Activated B cell treated with CpG ODN at 0.5 μM for 24 hours (primary cell): ENCODE data around the gene IFNL1. TPM values are rescaled to one million over a fixed set of nuclear protein-coding genes. Genes with fewer than 3 reads are reported as not detected.
"Not testable (repeated sequence)": the region's sequence is repeated elsewhere in the genome, so short reads cannot be mapped to it uniquely, and the experiment has no call there.

Experiments used
- ATAC-seq: fragments of 200-7000 bp; cut with Tn5 transposase; one replicate; pipeline ENCODE4 v1.10.0; 2021; ENCODE audit warnings: low read depth, mild to moderate bottlenecking, moderate library complexity
- CTCF ChIA-PET: fragments of 350-600 bp; sonication (Branson Sonifier 250); formaldehyde crosslinking; loops from one replicate; lab custom pipeline; 2021; ENCODE audit warnings: antibody characterized with exemption; lab: Charles Lee
- POLR2A ChIA-PET: fragments of 350-600 bp; sonication (Branson Sonifier 250); formaldehyde crosslinking; loops from one replicate; lab custom pipeline; 2021; ENCODE audit warnings: antibody characterized with exemption; lab: Charles Lee
- DNase-seq: peaks from one replicate; pipeline ENCODE4 v3.0.0; 2022
- H3K27ac Mint-ChIP-seq: one replicate; pipeline ENCODE4 v1.8.0; 2020; ENCODE audit warnings: mixed read lengths
- H3K27me3 Mint-ChIP-seq: one replicate; pipeline ENCODE4 v1.8.0; 2021; ENCODE audit warnings: mixed read lengths
- H3K36me3 Mint-ChIP-seq: one replicate; pipeline ENCODE4 v1.8.0; 2021; ENCODE audit warnings: low read depth, mixed read lengths
- H3K4me1 Mint-ChIP-seq: one replicate; pipeline ENCODE4 v1.8.0; 2021; ENCODE audit warnings: mixed read lengths
- H3K4me3 Mint-ChIP-seq: one replicate; pipeline ENCODE4 v1.8.0; 2020; ENCODE audit warnings: mild to moderate bottlenecking, mixed read lengths
- H3K9me3 Mint-ChIP-seq: one replicate; pipeline ENCODE4 v1.8.0; 2020; ENCODE audit warnings: mixed read lengths
- intact Hi-C: fragments of 100-400 bp; cut with micrococcal nuclease; formaldehyde crosslinking; loops from one replicate; pipeline ENCODE4 v1.15.1; 2024
- total RNA-seq: library from RNA; stranded (reverse); gene quantifications from 2 replicates; pipeline ENCODE4 v1.2.3, GENCODE V29; 2022
- TF ChIP-seq, protein P1 (sequence below): fragments of 200-600 bp; IDR thresholded peaks from one replicate; pipeline ENCODE4 v1.8.0; 2022; ENCODE audit warnings: antibody characterized with exemption, mild to moderate bottlenecking

Gene IFNL1
- total RNA-seq, 1 donor from 2014 or later = not detected

DNA sequence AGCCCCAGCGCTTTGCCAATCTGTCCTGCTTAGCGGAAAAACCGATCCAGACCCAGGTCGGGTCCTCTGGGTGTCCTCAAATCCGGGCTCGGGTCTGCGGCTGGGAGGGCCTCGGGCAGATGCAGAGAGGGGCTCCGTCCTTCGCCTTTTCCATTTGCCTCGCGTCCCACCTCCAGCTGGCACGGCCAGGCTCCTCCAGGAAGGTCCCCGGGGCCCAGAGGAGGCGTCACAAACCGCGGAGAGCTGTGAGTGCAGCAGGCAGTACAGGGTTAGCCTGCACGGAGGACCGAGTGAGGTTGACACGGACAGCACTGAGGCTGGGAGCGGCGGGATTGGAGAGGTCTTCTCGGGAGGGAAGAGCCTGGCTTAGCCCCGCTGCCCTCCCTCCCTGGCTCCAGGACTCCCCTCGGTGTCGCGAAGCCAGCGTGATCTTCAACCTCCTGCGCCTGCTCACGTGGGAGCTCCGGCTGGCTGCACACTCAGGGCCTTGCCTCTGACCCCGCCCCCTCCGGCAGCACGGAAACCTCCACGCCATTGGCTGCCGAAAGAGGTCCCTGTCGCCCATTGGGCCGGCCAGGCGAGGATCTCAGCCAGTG lies 30.8 kb upstream of the IFNL1 start:
- H3K27me3 Mint-ChIP-seq = peaks cover 39% of the 10 kb centered on the region
- H3K4me3 Mint-ChIP-seq = no peak overlapping the region
- H3K9me3 Mint-ChIP-seq = no peaks in the 10 kb centered on the region
- TF ChIP-seq, protein P1, sequence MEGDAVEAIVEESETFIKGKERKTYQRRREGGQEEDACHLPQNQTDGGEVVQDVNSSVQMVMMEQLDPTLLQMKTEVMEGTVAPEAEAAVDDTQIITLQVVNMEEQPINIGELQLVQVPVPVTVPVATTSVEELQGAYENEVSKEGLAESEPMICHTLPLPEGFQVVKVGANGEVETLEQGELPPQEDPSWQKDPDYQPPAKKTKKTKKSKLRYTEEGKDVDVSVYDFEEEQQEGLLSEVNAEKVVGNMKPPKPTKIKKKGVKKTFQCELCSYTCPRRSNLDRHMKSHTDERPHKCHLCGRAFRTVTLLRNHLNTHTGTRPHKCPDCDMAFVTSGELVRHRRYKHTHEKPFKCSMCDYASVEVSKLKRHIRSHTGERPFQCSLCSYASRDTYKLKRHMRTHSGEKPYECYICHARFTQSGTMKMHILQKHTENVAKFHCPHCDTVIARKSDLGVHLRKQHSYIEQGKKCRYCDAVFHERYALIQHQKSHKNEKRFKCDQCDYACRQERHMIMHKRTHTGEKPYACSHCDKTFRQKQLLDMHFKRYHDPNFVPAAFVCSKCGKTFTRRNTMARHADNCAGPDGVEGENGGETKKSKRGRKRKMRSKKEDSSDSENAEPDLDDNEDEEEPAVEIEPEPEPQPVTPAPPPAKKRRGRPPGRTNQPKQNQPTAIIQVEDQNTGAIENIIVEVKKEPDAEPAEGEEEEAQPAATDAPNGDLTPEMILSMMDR = no peak
- DNase-seq (no peak), ATAC-seq (no peak)
- no peaks in the 10 kb centered on the region for H3K36me3 Mint-ChIP-seq
- ChIA-PET POLR2A (no interaction called here), CTCF (no interaction called here)
- intact Hi-C loops = no loop called here
- no peak overlapping the region for H3K27ac Mint-ChIP-seq
- H3K4me1 Mint-ChIP-seq = no peaks in the 10 kb centered on the region

DNA sequence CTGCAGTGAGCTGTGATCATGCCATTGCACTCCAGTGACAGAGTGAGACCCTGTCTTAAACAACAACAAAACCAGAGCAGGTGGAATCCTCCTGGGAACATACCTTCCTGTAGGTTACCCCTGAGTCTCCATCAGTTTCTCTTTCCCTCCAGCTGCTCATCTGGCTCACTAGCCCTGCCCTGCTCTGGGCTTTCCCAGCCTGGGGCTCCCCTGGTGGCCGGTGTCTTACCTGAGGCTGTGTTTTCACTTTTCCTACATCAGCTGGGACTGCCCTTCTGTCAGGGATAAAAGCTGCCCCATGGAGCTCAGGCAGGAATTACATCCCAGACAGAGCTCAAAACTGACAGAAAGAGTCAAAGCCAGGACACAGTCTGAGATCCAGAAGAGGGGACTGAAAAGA lies 28.1 kb upstream of the IFNL1 start, which contains the start of gene IFNL2:
Gene IFNL2 (plus strand): TSS at position 312 of the 400 bp plus-strand sequence. CDS start 173 bp downstream, outside the sequence.
- POLR2A ChIA-PET, H3K27ac Mint-ChIP-seq, H3K36me3 Mint-ChIP-seq, intact Hi-C loops, H3K4me3 Mint-ChIP-seq, H3K4me1 Mint-ChIP-seq, H3K9me3 Mint-ChIP-seq, ATAC-seq, DNase-seq, CTCF ChIA-PET: not testable (repeated sequence)
- peaks cover 33% of the 10 kb centered on the region for H3K27me3 Mint-ChIP-seq

DNA sequence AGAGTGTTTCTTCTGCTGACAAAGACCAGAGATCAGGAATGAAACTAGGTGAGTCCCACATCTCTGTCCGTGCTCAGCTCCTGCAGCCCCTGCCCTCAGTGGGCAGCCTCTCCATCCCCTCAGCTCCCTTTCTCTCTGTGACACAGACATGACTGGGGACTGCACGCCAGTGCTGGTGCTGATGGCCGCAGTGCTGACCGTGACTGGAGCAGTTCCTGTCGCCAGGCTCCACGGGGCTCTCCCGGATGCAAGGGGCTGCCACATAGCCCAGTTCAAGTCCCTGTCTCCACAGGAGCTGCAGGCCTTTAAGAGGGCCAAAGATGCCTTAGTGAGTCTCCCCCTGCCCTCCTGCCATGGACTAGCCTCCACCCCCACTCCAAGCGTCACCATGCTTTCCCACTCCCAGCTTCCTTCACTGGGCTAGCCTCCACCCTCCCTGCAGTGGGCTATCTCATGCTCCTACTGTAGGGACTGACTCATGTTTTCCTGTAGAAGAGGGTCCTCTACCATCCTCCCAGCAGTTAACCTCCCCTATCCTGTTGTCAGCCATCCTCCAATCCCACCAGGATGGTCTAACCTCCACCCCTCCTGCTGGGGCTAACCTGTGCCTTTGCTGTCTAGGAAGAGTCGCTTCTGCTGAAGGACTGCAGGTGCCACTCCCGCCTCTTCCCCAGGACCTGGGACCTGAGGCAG lies 27.5 kb upstream of the IFNL1 start:
- intact Hi-C loops, H3K36me3 Mint-ChIP-seq, DNase-seq, H3K9me3 Mint-ChIP-seq, H3K4me3 Mint-ChIP-seq, ATAC-seq, H3K27ac Mint-ChIP-seq, POLR2A ChIA-PET, H3K4me1 Mint-ChIP-seq, CTCF ChIA-PET: not testable (repeated sequence)
- peaks cover 27% of the 10 kb centered on the region for H3K27me3 Mint-ChIP-seq

DNA sequence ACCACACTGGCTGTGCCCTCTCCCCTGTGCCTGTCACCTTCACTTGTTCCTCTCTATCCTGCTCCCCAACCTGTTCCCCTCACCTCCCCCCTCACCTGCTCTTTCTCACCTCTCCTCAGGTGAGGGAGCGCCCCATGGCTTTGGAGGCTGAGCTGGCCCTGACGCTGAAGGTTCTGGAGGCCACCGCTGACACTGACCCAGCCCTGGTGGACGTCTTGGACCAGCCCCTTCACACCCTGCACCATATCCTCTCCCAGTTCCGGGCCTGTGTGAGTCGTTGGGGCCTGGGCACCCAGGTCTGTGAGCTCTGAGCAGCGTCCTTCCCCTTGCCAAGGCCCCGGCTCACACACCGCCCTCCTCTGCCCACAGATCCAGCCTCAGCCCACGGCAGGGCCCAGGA lies 26.8 kb upstream of the IFNL1 start:
- POLR2A ChIA-PET, H3K9me3 Mint-ChIP-seq, ATAC-seq, H3K36me3 Mint-ChIP-seq, DNase-seq, H3K27ac Mint-ChIP-seq, H3K4me3 Mint-ChIP-seq, CTCF ChIA-PET, intact Hi-C loops, H3K4me1 Mint-ChIP-seq: not testable (repeated sequence)
- H3K27me3 Mint-ChIP-seq = peaks cover 26% of the 10 kb centered on the region

DNA sequence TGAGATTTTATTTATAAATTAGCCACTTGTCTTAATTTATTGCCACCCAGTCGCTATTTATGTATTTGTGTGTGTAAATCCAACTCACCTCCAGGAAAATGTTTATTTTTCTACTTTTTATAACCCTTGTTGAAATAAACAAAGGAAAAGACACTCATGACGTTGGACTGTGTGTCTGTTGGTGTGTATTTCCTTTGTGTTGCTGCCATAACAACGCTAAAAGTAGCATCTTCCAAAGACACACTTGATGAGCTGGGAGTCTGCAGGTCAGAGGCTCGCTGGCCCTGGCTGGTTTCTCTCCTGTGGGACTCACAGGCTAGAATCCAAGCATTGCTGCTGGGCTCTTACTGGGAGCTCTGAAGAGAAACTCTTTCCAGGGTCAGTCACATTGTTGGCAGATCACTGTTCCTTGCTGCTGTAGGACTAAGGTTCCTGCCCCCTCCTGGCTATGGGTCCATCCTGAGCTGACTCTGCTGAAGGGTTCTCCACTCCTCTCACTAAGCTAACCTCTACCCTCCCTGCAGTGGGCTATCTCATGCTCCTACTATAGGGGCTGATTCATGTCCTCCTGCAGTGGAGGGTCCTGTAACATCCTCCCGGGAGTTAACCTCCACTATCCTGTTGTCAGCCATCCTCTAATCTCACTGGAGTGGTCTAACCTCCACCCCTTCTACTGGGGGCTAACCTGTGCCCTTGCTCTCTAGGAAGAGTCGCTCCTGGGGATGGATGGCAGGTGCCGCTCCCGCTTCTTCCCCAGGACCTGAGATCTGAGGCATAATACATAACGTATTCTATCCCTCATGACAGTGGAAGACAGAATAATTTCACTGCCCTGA lies 26.0 kb upstream of the IFNL1 start:
- Mint-ChIP-seq H3K4me3 (no peak overlapping the region), H3K36me3 (no peaks in the 10 kb centered on the region), H3K4me1 (no peaks in the 10 kb centered on the region), H3K27ac (no peak overlapping the region), H3K9me3 (no peaks in the 10 kb centered on the region), H3K27me3 (peaks cover 22% of the 10 kb centered on the region)
- TF ChIP-seq, protein P1 = no peak
- ChIA-PET POLR2A (no interaction called here), CTCF (no interaction called here)
- DNase-seq (no peak), ATAC-seq (no peak)
- intact Hi-C loops = no loop called here

DNA sequence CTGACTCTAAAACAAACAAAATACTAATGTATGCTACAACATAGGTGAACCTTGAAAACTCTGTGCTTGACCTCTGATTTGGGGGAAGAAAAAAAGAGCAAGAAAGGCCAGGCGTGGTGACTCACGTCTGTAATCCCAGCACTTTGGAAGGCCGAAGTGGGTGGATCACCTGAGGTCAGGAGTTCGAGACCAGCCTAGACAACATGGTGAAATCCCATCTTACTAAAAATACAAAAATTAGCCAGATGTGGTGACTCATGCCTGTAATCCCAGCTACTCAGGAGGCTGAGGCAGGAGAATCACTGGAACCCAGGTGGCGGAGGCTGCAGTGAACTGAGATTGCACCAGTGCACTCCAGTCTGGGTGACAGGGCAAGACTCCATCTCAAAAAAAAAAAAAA lies 22.3 kb upstream of the IFNL1 start:
- intact Hi-C loops, H3K4me3 Mint-ChIP-seq, H3K9me3 Mint-ChIP-seq, CTCF ChIA-PET, H3K36me3 Mint-ChIP-seq, H3K4me1 Mint-ChIP-seq, H3K27ac Mint-ChIP-seq, DNase-seq, ATAC-seq, POLR2A ChIA-PET: not testable (repeated sequence)
- peaks cover 16% of the 10 kb centered on the region for H3K27me3 Mint-ChIP-seq

DNA sequence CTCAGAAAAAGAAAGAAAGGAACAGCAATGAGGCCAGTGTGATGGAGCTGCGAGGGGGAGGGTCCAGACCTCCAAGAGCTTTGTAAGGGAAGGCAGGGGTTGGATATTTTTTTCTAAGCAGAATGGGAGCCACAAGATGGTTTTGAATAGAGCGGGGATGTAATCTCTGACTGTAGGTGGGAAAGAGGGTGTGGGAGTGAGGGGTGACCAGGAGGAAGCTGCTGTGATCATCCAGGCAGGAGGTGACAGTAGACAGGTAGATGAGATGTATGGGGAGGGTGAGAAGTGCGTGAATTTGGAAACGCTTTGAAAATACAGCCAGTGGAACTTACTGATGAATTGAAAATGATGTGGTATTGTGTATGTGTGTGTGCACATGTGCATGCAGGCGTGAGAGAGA lies 20.6 kb upstream of the IFNL1 start:
- H3K27ac Mint-ChIP-seq = no peak overlapping the region
- H3K9me3 Mint-ChIP-seq = no peaks in the 10 kb centered on the region
- intact Hi-C loops = no loop called here
- ATAC-seq = no peak
- TF ChIP-seq, protein P1 = no peak
- H3K27me3 Mint-ChIP-seq = peaks cover 10% of the 10 kb centered on the region
- POLR2A ChIA-PET = no interaction called here
- H3K4me3 Mint-ChIP-seq = no peak overlapping the region
- H3K4me1 Mint-ChIP-seq = no peaks in the 10 kb centered on the region
- no peak for DNase-seq
- CTCF ChIA-PET = no interaction called here
- no peaks in the 10 kb centered on the region for H3K36me3 Mint-ChIP-seq
